Activated CD4-positive, alpha-beta memory T cell treated with anti-CD3 and anti-CD28 coated beads for 36 hours (primary cell): ENCODE results near the gene FRYL. TPM values are rescaled to one million over a fixed set of nuclear protein-coding genes. Genes with fewer than 3 reads are reported as not detected.
"Not testable (repeated sequence)": the region's sequence is repeated elsewhere in the genome, so short reads cannot be mapped to it uniquely, and the experiment has no call there.

ENCODE experiments used
- CTCF ChIA-PET: fragments of 350-600 bp; sonication (Branson Sonifier 250); formaldehyde crosslinking; loops from one replicate; lab custom pipeline; 2021; ENCODE audit warnings: antibody characterized with exemption, inconsistent platforms; lab: Charles Lee
- POLR2A ChIA-PET: fragments of 350-600 bp; sonication (Branson Sonifier 250); formaldehyde crosslinking; loops from one replicate; lab custom pipeline; 2021; ENCODE audit warnings: antibody characterized with exemption; lab: Charles Lee
- DNase-seq: peaks from one replicate; pipeline ENCODE4 v3.0.0-alpha.2; 2020
- H3K27ac Mint-ChIP-seq: one replicate; pipeline ENCODE4 v1.8.0; 2021; ENCODE audit warnings: mixed read lengths
- H3K27me3 Mint-ChIP-seq: one replicate; pipeline ENCODE4 v1.8.0; 2021; ENCODE audit warnings: mixed read lengths
- H3K36me3 Mint-ChIP-seq: one replicate; pipeline ENCODE4 v1.8.0; 2021; ENCODE audit warnings: mixed read lengths
- H3K4me1 Mint-ChIP-seq: one replicate; pipeline ENCODE4 v1.8.0; 2021; ENCODE audit warnings: low read depth, mixed read lengths
- H3K4me3 Mint-ChIP-seq: one replicate; pipeline ENCODE4 v1.8.0; 2021; ENCODE audit warnings: mild to moderate bottlenecking, mixed read lengths
- H3K9me3 Mint-ChIP-seq: one replicate; pipeline ENCODE4 v1.8.0; 2021; ENCODE audit warnings: mixed read lengths
- intact Hi-C: fragments of 100-400 bp; cut with micrococcal nuclease; formaldehyde crosslinking; loops from one replicate; pipeline ENCODE4 v1.15.1; 2023
- total RNA-seq, 2 experiments: library from RNA; stranded (reverse); gene quantifications; one replicate each; pipeline ENCODE4 v1.2.3, GENCODE V29; 2021

The FRYL gene
- total RNA-seq, 2 experiments from 2014 or later = 59.1 to 67.3 TPM

DNA sequence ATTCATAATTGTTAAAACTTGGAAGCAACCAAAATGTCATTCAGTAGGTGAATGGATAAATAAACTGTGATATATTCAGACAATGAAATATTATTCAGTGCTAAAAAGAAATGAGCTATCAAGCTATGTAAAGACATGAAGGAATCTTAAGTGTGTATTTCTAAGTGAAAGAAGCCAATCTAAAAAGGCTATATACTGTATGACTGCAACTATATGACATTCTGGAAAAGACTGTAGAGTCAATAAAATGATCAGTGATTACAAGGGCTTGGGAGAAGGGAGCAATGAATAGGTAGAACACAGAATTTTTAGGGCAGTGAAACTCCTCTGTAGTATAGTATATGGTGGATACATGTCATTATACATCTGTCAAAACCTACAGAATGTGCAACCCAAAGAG lies 139.9 kb downstream of the FRYL start:
- ChIA-PET CTCF (no interaction called here), POLR2A (no interaction called here)
- DNase-seq = no peak
- peaks cover 29% of the 10 kb centered on the region for H3K4me1 Mint-ChIP-seq
- H3K27me3 Mint-ChIP-seq = no peaks in the 10 kb centered on the region
- no peak overlapping the region for H3K27ac Mint-ChIP-seq
- H3K9me3 Mint-ChIP-seq = peaks cover 4% of the 10 kb centered on the region
- no peak overlapping the region for H3K4me3 Mint-ChIP-seq
- H3K36me3 Mint-ChIP-seq = peaks cover 3% of the 10 kb centered on the region
- intact Hi-C loops = no loop called here

DNA sequence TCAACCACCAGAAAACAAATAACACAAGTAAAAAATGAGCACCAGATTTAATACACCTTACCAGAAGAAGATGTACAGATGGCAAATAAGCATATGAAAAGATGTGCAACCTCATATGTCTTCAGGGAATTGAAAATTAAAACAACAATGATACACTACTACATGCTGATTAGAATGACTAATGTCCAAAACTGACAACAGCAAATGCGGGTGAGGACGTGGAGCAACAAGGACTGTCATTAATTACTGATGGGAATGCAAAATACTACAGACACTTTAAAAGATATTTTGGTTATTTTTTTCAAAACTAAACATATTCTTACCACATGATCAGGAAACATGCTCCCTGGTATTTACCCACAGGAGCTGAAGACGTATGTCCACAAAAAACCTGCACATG lies 140.3 kb downstream of the FRYL start:
- H3K27me3 Mint-ChIP-seq = no peaks in the 10 kb centered on the region
- intact Hi-C loops = loop anchor here (5.0 kb wide), 1 partner anchor 42 kb away; no protein-coding TSS in a partner anchor
- H3K36me3 Mint-ChIP-seq = peaks cover 3% of the 10 kb centered on the region
- POLR2A ChIA-PET = no interaction called here
- H3K4me3 Mint-ChIP-seq = no peak overlapping the region
- no peak for DNase-seq
- CTCF ChIA-PET = interaction anchor here (0.7 kb wide), 1 partner anchor 28 kb away, joined by 3 read pairs; no protein-coding TSS in a partner anchor
- peaks cover 29% of the 10 kb centered on the region for H3K4me1 Mint-ChIP-seq
- no peak overlapping the region for H3K27ac Mint-ChIP-seq
- H3K9me3 Mint-ChIP-seq = peaks cover 4% of the 10 kb centered on the region

DNA sequence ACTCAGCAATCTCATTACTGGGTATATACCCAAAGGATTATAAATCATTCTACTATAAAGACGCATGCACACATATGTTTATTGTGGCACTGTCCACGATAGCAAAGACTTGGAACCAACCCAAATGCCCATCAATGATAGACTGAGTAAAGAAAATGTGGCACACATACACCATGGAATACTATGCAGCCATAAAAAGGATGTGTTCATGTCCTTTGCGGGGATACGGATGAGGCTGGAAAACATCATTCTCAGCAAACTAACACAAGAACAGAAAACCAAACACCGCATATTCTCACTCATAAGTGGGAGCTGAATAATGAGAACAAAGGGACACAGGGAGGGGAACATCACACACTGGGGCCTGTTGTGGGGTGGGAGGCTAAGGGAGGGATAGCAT lies 141.5 kb downstream of the FRYL start:
- H3K27ac Mint-ChIP-seq, H3K4me3 Mint-ChIP-seq, H3K36me3 Mint-ChIP-seq, DNase-seq, H3K9me3 Mint-ChIP-seq, CTCF ChIA-PET, H3K27me3 Mint-ChIP-seq, POLR2A ChIA-PET: not testable (repeated sequence)
- peaks cover 29% of the 10 kb centered on the region for H3K4me1 Mint-ChIP-seq
- intact Hi-C loops = loop anchor here (5.0 kb wide), 1 partner anchor 44 kb away; no protein-coding TSS in a partner anchor

DNA sequence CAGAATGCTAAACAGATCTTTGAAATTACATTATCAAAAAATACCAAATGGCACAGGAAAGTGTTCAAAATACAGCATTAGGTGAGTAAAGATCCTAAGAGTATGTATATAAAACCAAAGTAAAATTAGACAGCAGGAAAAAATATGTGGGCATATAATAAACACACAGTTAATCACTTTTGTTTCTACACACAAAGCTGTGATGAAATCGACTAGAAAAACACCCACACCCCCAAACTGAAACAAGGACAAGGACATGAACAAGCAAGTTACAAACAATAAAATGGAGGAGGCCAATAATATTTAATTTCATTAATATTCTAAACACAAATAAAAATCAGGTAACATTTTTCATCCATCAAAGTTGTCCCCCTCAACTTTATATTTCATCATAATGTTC lies 143.2 kb downstream of the FRYL start:
- ChIA-PET POLR2A (no interaction called here), CTCF (no interaction called here)
- H3K4me3 Mint-ChIP-seq = no peak overlapping the region
- H3K9me3 Mint-ChIP-seq = peaks cover 4% of the 10 kb centered on the region
- no peak for DNase-seq
- H3K27me3 Mint-ChIP-seq = no peaks in the 10 kb centered on the region
- H3K4me1 Mint-ChIP-seq = peaks cover 24% of the 10 kb centered on the region
- peaks cover 3% of the 10 kb centered on the region for H3K36me3 Mint-ChIP-seq
- intact Hi-C loops = loop anchor here (5.0 kb wide), 1 partner anchor 45 kb away; no protein-coding TSS in a partner anchor
- H3K27ac Mint-ChIP-seq = no peak overlapping the region

DNA sequence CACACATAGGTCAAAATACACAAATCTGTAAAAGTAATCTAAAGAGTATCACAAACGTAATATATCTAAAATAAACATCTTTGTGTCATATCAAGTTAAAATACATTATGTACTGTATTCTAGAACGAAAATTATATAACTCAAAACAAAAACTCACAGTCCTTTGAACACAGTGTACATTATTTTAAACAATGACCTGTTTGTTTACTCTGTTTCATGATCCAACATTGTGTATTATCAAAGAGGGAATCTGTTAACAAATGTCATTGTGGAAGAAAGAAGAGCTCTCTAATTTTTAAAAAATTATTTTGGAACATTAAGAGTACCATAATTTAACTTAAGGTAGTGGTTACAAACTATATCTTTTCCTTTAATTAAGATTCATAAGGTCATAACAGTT lies 144.1 kb downstream of the FRYL start:
- CTCF ChIA-PET = no interaction called here
- no peak overlapping the region for H3K4me3 Mint-ChIP-seq
- peaks cover 4% of the 10 kb centered on the region for H3K9me3 Mint-ChIP-seq
- no peak overlapping the region for H3K27ac Mint-ChIP-seq
- H3K27me3 Mint-ChIP-seq = no peaks in the 10 kb centered on the region
- POLR2A ChIA-PET = no interaction called here
- peaks cover 3% of the 10 kb centered on the region for H3K36me3 Mint-ChIP-seq
- no peak for DNase-seq
- peaks cover 23% of the 10 kb centered on the region for H3K4me1 Mint-ChIP-seq
- intact Hi-C loops = loop anchor here (5.0 kb wide), 1 partner anchor 46 kb away; no protein-coding TSS in a partner anchor

DNA sequence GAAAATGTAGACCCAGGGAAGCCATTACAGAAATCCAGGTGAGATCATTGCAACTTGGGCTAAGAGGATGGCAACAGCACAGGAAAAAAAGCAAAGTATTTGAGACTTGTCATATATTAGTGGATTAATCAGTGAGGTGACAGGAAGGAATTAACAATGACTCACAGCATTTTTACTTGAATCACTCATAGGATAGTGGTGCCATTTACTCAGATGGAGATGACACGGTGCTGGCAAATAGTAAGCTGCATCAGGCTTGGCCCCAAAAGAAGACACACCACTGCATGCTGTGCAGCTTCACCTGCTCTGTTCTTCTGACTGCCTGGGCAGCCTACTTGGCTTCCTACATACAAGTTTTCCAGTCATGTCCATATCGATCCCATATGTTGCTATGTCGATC lies 144.8 kb downstream of the FRYL start:
- Mint-ChIP-seq H3K9me3 (peaks cover 4% of the 10 kb centered on the region), H3K36me3 (peaks cover 3% of the 10 kb centered on the region), H3K27me3 (no peaks in the 10 kb centered on the region), H3K4me1 (peaks cover 19% of the 10 kb centered on the region), H3K4me3 (no peak overlapping the region), H3K27ac (no peak overlapping the region)
- DNase-seq = peak; percentile 46
- ChIA-PET CTCF (no interaction called here), POLR2A (no interaction called here)
- intact Hi-C loops = loop anchor here (5.0 kb wide), 1 partner anchor 47 kb away; no protein-coding TSS in a partner anchor

DNA sequence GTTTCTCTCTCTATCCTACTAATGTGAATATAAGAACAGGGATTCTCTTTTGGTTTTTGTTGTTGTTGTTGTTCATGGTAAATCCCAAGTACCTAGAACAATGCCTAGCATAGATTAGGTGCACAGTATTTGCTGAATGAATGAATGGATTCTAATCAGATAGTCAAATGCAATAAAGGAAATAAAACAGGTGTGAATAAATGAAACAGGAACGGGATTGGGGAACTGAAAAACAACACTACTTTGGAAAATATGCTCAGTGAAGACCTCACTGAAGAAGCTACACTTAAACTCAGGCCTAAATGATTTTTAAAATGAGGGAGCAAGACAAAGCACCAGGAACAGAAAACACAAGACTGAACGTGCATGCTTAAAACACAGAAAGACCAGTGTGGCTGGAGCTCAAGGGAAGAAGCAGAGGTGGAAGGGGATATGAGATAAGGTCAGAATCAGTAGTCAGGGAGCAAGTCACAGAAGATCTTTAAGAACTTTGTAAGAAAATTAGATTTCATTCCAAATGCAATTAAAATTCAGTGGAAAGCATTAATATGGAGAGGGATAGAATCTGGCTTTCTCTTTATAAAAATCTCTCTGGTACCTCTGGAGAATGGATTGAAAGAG lies 145.3 kb downstream of the FRYL start:
- H3K4me1 Mint-ChIP-seq = peaks cover 19% of the 10 kb centered on the region
- POLR2A ChIA-PET = no interaction called here
- CTCF ChIA-PET = interaction anchor here (0.7 to 1.3 kb wide), 2 partner anchors 12 to 319 kb away, joined by 3 to 4 read pairs; no protein-coding TSS in a partner anchor

DNA sequence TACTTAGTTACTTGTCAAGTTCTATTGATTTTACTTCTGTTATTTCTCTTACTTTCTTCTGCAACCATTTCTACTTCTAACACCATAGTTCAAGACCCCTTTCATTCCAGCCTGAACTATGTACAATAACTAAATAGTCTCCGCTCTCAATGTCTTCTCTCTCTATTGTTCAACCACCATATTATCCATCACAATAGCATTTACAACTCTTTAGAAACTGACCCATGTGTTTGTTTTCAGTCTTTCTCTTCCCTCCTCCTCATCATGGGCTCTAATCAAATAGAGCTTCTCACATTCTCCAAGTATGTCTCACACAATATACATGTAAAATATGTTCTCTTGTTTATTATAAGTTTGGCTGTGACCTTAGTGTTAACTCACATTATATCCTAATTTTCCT lies 146.4 kb downstream of the FRYL start:
- CTCF ChIA-PET = interaction anchor here (0.8 to 1.3 kb wide), 2 partner anchors 11 to 148 kb away, joined by 3 read pairs; no protein-coding TSS in a partner anchor
- H3K27me3 Mint-ChIP-seq = no peaks in the 10 kb centered on the region
- H3K9me3 Mint-ChIP-seq = peaks cover 2% of the 10 kb centered on the region
- no peak overlapping the region for H3K4me3 Mint-ChIP-seq
- no peak overlapping the region for H3K27ac Mint-ChIP-seq
- DNase-seq = no peak
- H3K4me1 Mint-ChIP-seq = peaks cover 15% of the 10 kb centered on the region
- POLR2A ChIA-PET = no interaction called here
- intact Hi-C loops = no loop called here
- H3K36me3 Mint-ChIP-seq = peaks cover 2% of the 10 kb centered on the region

More for the DNA sequence above, 145.3 kb downstream of the FRYL start:
- H3K36me3 Mint-ChIP-seq = peaks cover 3% of the 10 kb centered on the region
- H3K9me3 Mint-ChIP-seq = peaks cover 4% of the 10 kb centered on the region
- no peak for DNase-seq
- H3K4me3 Mint-ChIP-seq = no peak overlapping the region
- H3K27me3 Mint-ChIP-seq = no peaks in the 10 kb centered on the region
- H3K27ac Mint-ChIP-seq = no peak overlapping the region
- intact Hi-C loops = loop anchor here (5.0 kb wide), 1 partner anchor 48 kb away; no protein-coding TSS in a partner anchor

DNA sequence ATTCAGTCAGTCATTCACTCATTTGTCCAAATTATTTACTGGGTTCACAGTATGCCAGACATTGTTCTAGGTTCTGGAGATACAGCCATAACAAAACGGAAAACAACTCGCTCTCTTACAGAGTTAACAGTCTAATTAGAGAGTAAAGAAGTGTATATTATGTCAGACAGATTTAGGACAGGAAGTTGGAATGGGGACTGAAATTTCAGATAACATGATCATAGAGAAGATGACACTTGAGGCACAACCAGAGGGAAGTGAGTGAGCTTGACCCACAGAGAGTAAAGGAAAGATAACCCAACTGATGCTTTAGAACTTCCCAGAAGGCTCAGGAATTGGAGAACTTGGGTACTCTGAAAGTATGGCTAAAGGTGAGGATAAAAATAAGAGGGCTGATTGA lies 150.6 kb downstream of the FRYL start:
- CTCF ChIA-PET = no interaction called here

DNA sequence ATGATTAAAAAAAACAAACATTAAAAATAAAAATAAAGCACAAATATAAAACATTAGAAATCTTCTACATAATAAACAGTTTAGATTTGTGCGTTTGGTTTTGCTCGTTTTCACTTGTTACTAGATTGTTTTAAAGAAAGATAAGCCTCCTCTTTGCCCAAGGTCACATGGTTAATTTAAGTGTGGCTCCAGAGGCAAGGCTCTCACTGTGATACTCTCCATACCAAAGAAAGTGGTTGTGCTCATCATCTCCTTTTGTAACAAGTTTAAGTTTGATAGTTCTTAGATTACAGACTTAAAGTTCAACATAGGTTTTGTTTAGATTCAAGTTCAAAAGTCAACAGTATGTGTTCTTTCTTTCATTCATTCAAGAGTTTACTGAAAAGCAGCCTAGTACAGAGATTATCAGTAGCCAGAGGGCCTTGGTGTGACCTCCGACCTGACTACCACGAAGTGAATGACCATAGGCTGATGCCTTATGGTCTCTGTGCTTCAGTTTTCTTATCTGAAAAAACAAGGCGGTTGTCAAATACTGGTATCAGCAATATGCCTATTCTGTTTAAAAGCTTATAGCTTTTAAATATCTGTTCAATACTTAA lies 156.8 kb downstream of the FRYL start:
- Mint-ChIP-seq H3K36me3 (peaks cover 7% of the 10 kb centered on the region), H3K27ac (no peak overlapping the region), H3K27me3 (no peaks in the 10 kb centered on the region), H3K9me3 (no peaks in the 10 kb centered on the region), H3K4me1 (no peaks in the 10 kb centered on the region), H3K4me3 (no peak overlapping the region)
- ChIA-PET CTCF (interaction anchor here (0.7 to 1.2 kb wide), 3 partner anchors 11 to 44 kb away, joined by 3 to 4 read pairs (median 3); no protein-coding TSS in a partner anchor), POLR2A (no interaction called here)
- DNase-seq = no peak
- intact Hi-C loops = no loop called here

More for the DNA sequence above, 150.6 kb downstream of the FRYL start:
- intact Hi-C loops = no loop called here
- POLR2A ChIA-PET = no interaction called here
- Mint-ChIP-seq H3K4me1 (peaks cover 7% of the 10 kb centered on the region), H3K27ac (no peak overlapping the region), H3K4me3 (no peak overlapping the region), H3K36me3 (no peaks in the 10 kb centered on the region), H3K27me3 (no peaks in the 10 kb centered on the region), H3K9me3 (no peaks in the 10 kb centered on the region)
- no peak for DNase-seq

DNA sequence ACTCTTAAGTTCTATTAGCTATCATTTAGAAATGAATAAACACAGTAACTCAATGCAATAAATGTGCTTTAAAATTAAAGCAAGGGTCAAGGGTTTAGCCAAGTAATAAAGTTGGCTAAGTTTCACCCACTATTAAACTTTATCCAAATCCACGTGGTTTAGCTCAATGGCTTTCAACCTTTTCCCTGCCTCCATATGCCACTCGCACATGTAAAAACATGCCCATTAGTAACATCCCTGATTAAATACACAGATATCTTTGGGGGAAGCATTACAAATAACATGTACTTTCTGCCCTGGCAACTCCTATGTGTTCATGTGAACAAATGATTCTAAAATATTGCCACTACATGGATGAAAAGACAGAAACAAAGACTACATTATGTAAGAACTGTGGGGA lies 159.2 kb downstream of the FRYL start:
- Mint-ChIP-seq H3K4me3 (no peak overlapping the region), H3K27ac (no peak overlapping the region), H3K4me1 (no peaks in the 10 kb centered on the region), H3K36me3 (peaks cover 17% of the 10 kb centered on the region), H3K9me3 (no peaks in the 10 kb centered on the region), H3K27me3 (no peaks in the 10 kb centered on the region)
- ChIA-PET POLR2A (no interaction called here), CTCF (no interaction called here)
- DNase-seq = no peak
- intact Hi-C loops = no loop called here

DNA sequence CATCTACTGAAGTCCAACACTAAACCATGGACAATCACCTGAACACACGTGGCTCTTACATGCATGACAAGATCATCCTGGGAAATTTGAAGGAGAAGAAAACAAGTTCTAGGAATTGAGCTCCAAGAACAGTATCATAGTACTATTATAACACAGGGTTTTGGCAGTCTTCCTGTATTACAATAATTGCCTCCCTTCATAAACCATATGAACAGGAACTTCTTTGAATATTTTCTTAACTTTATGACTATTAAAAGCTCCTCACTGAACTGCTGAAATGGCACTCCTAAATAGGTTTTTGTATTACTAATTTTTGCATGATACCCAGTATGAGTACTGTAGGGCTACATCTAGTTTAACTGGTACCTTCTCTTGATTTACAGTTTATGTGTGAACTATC lies 160.0 kb downstream of the FRYL start:
- intact Hi-C loops = no loop called here
- CTCF ChIA-PET = no interaction called here
- POLR2A ChIA-PET = no interaction called here
- H3K4me3 Mint-ChIP-seq = no peak overlapping the region
- H3K9me3 Mint-ChIP-seq = no peaks in the 10 kb centered on the region
- H3K27me3 Mint-ChIP-seq = no peaks in the 10 kb centered on the region
- no peak for DNase-seq
- peaks cover 24% of the 10 kb centered on the region for H3K36me3 Mint-ChIP-seq
- no peaks in the 10 kb centered on the region for H3K4me1 Mint-ChIP-seq
- no peak overlapping the region for H3K27ac Mint-ChIP-seq
